LoVo (cell line): ENCODE results near the gene KCNA1.

Experiments used
- DNase-seq: peaks from one replicate; pipeline ENCODE4 v3.0.0-alpha.2; 2016; ENCODE audit warnings: low spot score

Gene KCNA1

DNA sequence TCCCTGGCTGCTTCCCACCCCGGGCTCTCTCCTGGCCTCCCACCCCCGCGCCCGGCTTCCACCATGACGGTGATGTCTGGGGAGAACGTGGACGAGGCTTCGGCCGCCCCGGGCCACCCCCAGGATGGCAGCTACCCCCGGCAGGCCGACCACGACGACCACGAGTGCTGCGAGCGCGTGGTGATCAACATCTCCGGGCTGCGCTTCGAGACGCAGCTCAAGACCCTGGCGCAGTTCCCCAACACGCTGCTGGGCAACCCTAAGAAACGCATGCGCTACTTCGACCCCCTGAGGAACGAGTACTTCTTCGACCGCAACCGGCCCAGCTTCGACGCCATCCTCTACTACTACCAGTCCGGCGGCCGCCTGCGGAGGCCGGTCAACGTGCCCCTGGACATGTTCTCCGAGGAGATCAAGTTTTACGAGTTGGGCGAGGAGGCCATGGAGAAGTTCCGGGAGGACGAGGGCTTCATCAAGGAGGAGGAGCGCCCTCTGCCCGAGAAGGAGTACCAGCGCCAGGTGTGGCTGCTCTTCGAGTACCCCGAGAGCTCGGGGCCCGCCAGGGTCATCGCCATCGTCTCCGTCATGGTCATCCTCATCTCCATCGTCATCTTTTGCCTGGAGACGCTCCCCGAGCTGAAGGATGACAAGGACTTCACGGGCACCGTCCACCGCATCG, 1.8 kb downstream of the KCNA1 start:
- DNase-seq, result no peak

DNA sequence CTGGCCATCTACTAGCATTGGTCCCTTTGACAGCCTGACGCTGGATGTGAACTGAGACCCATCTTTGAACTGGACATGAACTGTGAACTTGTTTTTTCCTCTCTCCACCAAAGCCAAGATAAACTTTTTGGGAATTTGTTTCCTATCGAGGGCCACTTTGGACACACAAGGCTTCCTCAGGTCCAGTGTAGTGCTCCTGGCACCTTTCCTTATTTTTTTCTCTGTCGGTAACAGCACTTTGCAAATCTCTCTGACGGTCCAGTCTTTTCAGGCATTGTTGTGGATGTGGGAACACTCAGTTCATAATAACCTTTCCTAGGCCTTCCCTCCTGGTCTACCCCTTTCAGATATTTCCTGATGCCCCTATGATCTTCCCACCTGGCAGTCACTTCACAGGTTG, 5.0 kb downstream of the KCNA1 start:
- DNase-seq, result no peak

DNA sequence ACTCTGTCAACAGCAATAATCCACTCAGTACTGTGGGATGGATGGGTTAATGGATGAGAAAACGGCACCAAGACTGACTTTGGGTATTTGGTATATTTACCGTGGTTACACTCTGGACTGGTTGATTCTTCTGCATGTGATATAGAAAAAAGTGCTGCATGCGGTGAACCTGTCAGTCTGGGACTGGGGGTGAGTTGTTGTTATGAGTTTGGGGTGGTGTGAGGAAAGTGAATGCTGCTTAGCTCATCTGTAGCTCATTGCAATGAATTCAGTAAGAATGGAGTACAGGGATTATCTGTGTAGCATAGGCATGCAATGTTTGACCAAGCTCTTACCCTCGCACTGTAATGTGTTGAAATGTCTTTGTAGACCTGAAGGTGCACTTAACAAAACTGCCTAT, 6.0 kb downstream of the KCNA1 start:
- DNase-seq, result no peak

DNA sequence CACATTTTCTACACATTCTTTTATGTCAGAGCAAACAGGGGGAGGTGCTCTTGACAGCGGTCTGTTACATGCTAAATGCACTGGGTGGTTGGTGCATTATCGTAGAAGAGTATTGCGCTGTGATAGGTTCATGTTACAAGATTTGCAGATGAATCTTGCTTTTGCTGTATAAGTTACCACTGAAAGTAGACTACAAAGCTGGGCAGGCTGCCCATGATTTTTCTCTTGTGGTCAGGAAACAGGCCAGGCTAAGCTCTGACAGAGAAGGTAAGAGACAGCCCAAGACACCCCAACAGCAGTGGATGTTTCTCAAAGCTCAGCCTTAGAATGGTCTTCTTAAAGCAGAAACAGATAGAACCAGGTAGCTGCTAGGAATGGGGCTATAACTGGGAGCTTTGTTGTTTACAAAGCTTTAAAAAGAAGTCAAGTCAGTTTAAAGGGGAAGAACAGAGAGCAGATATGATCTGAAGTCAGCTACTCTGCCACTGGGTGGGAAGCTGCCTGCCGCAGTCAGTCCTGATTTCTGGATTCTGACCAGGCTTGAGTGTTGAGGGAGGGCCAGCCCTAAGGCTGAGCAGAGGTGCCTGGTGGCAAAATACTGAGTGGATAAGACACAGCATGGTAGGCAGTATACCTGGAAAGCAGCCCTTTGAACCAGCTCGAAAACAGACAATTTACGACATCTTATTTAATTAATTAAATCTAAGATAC, 9.4 kb downstream of the KCNA1 start:
- DNase-seq, result no peak

DNA sequence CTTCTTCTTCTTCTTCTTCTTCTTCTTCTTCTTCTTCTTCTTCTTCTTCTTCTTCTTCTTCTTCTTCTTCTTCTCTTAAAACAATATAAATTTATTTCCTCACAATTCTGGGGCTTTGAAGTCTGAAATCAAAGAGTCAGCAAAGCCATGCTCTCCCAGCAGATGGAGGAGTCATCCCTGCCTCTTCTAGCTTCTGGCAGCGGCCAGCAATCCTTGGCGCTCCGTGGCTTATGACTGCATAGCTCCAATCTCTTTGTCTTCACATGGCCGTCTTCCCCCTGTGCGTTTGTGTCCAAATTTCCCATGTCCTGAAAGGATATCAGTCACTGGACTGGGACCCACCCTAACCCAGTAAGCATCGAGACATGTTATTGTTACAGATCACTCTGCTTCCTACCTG, 22.9 kb downstream of the KCNA1 start:
- no peak for DNase-seq

DNA sequence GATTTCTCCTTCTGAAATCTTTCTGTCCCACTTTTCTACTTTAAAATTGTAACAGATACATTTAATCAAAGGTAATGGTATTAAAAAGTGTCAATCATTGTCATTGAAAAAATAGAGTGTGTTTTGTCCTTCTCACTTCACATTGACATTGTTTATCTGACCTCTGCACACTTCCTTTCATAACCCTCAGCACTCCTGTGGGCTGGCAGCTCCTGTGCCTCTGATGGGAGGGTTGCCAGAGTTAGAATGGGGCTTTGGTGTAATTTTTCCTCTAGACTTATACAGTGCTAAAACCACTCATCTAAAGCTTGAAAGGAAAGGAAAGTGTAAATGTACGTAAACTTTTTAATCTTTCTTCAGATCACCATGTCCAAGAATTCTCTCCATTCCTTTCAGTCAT, 23.7 kb downstream of the KCNA1 start:
- DNase-seq, result no peak

DNA sequence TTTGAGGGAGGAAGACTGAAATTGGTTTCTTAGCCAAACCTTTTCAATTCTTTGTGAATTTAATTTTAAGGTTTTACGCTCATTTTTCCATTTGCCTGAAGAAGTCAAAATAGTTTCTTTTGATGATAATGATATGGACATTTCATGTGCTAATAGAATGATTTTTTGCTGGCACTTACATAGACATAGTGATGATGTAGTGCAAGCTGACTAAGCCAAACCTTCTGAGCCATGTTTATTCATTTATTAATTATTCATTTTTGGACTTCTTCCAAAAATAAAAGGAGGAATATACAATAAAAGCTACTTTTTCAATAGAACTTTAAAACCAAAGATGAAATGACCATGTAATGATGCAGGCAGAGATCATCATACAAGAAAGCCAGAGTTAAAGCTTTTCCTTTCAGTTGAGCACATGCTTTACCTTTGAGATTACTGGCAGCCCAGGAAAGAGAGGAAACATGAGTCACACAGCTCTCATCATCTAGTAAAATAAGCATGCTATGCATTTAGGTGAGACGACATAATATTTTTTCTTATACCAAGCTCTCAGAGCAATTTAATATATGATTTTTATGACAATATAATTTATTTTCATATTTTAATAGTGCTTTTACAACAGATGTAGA, 24.8 kb downstream of the KCNA1 start:
- DNase-seq, result no peak

DNA sequence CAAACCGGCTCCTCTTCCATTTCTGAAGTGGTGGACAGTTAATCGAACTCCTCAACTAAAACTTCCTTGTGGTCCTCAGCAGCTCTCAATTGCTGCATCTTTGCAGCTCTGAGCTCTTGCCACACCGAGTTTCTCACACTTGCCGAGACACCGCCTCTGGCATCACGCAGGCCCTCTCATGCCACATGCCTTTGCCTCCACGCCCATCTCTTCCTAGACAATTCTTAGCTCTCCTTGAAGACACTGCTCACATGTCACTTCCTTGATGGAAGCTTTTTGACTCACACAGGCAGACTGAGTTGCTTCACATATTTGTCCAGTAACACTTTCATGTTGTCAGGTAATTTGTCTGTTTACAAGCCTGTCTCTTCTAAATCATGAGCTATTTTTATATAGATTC, 29.2 kb downstream of the KCNA1 start:
- no peak for DNase-seq

DNA sequence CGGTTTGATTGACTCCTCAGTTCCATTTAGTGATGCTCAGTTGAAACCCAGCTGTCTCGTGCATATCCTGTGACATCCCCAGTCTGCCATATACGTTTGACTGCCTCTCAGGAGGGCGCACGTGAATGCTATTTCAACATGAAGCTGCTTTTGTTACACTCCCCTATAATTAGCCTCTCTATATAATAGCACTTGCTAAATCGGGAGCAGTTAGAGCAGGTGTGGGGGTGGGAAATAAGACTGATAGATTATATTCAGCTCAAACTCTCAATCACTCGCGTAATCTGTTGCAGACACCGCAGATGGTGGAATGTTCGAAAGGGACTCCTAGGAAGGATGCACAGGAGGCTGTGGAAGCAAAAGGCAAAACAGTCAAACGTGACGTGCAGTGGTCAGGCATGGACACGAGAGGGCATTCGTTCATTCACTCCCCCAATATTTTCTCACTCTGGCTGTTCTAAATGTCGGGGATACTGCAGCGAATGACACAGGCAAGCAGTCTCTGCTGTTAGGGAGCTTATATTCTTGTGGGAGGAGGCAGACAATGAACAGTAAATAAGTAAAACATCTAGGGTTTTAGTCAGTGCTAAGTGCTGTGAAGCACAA, 29.8 kb downstream of the KCNA1 start:
- no peak for DNase-seq

DNA sequence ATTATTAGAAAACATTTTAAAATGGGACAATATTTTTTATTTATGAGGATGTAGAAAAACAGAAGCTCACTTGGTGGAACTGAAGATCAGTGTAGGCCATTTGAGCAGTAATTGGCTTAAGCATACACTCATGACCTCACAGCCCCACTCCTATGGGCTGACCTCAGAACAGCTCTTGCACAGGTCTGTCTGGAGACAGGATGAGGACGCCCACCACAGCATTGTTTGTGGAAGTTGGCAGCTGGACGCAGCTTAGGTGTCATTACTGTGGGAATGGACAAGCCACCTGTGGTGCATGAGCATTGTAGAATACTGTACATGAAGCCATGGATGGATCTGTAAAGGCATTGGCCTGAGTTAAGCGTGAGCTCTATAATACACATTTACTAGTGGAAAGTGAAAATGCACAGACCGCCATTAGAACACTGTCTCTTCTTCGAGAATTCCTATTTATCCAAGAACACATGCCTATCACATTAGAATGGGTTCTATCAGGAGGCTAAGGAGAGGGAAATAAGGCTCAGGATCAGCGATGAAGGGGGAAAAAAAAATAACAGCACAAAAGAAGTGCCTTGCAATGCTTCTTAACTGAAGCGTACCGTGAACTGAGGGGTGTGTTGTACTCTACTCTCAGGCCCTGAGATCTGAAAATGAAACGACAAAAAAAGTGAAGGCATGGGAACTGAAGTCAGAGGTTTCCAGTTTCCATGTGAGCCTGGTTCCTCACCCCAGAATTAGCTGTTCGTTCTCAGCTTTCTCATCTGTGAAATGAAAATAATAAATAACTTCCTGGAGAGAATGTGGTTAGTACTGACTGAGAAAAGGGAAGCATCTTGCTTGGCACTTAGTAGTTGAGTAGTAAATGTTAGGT, 33.6 kb downstream of the KCNA1 start:
- no peak for DNase-seq

DNA sequence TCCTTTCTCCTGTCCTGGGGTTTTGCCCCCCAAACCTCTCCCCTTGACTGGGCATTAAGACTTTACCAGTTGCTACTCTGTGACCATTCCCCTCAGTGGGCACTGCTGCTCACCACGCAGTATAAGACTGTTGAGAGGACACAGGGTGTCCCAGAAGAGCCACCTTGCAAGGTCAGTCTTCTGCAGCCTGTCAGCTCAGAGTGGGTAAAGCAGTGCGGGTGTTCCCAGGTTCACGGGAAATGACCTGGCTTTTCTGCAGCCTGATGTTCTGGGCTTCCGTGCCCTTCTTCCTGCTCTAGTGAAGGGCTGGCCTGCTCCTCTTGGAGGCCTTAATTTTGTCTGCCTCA, 34.2 kb downstream of the KCNA1 start:
- no peak for DNase-seq

DNA sequence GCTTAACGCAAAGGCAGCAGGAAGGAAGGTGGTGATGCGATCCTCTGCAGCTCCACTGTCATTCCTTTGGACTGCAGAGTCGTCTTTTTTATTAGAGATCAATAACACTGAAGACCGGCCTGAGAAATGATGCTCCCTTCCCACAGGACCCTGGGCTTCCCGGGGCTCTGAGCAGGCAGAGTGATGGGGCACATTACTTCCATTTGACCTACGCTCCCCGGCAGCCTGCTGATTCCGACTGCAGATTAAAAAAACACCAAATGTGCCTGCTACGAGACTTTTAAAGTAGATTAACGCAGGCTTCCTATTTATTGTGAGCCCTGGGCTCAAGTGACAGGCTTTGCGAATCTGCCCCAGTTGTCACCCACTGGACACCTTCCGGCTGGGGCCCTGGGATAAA, 37.5 kb downstream of the KCNA1 start:
- DNase-seq, result no peak

DNA sequence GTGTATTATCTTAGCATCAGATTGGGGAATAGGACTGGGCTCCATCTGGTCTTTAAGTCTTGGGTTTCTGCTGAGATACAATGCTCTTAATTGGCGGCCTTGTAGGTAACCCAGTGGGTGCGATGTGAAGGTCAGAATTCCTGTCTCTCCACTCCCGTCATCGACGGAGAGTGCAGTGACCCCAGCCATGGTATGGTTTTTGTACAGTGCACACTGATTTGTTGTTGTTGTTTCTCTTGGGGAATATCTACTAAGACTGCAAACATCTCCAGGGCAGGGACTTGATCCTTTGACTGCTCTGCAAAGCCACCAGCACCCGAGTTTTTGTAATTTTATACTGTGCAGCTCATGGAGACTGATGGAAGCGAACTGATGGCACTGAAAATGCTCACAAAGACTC, 41.4 kb downstream of the KCNA1 start:
- DNase-seq, result no peak

DNA sequence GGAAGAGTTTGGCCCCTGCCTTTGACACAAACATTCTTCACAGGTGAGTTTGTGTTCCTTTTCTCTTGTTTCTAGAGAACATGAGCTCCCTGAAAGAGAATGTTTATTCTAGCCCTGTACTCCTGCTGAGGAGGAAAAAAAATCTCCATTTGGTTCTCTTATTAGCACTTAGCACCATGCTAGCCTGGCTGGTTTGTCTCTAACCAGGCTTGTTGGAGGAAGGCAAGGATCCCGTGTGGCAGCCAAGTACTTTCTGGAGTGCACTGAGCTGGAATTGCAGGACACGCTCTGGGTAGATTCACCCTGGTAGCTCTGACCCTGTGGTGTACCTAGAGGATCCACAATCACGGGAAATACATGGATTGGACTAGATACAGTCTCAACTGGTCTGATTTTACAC, 41.9 kb downstream of the KCNA1 start:
- DNase-seq, result no peak

DNA sequence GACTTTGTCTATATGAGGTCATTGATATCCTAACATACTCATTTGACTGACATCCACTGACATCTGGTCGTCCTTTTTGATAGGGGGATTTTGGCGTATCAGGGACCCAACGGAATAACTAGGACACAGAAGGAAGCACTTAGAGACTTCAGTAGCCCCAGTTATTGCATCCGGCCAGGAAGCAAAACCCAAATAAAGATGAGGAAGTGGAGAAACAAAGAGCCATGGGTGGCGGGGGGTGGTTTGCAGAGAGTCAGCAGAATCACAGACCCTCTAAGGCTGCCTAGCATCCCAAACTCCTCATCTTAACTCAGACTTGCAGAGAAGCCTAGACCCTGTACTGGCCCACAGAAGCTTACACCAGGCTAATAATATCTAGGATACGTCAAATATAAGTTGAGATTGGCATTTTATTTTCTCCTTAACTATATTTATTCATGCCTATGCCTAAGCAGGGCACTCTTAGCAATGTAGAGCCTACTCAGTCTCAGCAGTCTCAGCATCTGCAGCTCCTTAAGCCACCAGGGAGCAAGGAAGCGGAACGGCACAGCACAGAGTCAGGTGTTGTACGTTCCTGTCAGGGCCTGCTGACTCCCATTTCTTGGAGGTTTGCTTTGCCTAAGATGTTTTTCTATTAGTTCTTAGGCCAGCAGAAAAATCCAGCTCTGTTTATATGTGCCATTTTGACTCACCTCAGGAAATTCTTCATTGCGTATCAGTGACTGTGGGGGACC, 45.1 kb downstream of the KCNA1 start:
- no peak for DNase-seq

DNA sequence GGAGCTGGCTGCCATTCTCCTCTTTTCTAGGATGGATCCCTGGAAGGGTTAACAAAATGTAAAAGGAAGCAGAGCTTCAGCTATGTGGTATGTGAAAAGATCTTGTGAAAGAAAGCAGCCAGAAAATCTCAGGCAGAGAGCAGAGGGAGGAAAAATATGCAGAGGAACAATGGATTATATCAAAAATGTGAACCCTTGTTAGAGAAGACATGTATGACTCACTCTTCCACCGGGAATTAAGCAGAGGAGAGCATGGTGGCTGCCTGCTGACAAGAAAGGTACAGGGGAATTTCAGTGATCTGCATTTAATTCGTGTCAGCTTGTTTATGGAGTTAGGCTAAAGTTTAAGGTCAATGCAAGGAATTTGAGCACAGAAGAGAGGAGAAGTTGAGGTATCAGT, 46.3 kb downstream of the KCNA1 start:
- DNase-seq, result no peak

DNA sequence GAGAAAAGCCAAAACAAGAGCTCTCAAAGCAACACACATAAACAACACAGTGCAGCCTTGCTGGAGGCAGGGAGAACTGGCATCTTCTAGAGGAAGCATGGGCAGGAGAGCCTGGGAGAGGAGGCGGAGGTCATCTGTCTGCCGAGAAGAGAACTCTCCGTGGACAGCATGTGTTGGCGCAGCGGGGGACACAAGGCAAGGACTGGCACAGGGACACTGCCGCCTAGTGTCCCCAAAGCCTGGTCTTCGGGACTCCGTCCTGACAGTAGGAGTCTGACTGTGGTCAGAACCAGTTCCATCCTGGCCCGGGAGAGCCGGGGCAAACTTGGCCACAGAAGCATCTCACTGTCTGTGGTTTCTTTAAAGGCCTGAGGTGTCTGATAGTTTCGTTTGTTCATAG, 47.3 kb downstream of the KCNA1 start:
- DNase-seq, result no peak

DNA sequence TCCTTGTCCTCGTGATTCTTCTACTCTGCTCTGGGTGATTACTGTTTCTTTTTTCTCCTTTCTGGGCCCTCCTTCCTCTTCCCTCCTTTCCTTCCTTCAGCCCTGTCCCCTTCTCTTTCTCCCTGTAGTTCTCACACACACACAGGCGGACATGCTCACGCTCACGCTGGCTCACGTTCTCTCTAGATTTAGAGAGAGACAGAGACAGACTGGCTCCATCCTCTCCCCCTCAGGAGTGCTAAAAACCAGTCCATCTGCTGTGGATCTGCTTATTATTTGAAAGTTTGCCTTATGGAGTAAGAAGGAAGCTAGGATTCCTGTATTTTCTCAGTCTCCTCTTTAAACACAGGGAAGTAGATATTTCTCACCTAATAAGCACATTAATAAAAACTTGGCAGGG, 48.1 kb downstream of the KCNA1 start:
- no peak for DNase-seq

DNA sequence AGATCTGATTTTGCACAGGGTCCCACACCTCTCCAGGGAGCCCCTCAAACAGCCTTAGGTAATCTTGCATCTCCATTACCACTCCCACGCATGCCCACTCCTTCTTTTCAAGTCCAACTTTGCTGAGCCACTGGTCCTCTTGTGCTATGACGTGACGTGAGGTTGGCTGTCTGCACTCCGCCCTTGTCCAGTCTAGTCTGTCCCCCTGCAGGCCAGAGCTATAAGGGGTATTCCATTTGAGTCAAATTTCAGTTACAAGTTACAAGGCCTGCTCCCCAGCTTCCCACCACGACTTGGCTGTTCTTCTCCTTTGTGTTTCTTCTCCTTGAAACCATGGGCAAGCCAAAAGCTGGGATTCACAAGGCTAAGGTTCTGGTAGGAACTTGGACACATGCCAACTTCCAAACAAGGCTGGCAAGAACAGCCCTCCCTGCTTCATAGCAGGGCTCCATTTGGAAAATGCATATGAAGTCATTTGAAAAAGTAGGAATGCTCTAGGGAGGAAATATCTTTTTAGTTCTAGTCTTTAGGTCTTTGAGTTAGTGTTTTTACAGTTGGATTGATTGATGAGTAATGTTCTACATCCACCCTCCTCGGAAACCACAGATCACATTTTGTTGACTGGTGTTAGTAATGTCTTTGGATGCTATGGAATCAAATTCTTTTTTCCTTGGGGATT, 49.1 kb downstream of the KCNA1 start:
- DNase-seq, result no peak

DNA sequence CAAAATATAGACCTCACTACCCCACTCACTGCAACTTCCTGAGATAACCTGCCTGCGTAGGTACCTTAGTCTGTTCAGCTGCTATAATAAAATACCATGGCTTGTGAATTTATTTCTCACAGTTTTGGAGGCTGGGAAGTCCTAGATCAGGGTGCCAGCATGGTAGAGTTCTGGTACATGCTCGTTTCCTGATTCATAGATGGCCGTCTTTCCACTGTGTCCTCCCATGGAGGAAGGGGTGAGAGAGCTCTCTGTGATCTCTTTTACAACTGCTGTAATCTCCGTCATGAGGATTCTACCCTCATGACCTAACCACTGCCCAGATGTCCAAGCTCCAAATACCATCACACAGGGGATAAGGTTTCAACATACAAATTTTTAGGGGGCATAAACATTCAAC, 49.7 kb downstream of the KCNA1 start:
- DNase-seq, result no peak

DNA sequence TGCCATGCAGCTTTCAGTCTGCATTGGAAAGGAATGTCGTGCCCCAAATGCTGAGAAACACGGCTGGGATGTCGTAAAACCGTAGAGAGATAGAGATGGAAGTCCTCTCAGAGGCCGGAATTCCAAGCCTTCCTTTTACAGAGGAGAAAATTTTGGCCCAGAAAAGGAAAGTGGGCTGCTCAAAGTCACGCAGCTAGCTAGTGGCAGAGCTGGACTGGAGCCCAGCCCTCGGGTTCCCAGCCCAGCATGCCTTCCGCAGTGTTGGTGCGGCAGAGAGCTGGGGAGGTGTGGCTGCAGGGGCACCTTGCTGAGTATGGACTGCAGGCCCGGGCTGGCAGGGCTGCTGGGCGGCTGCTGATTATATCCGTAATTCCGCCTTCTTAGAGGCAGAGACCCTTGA, 50.3 kb downstream of the KCNA1 start:
- no peak for DNase-seq
